B cell (primary cell): ENCODE results near the gene C1orf226. TPM values are rescaled to one million over a fixed set of nuclear protein-coding genes. Genes with fewer than 3 reads are reported as not detected.

Source experiments
- ATAC-seq: fragments of 200-7000 bp; cut with Tn5 transposase; one replicate; pipeline ENCODE4 v1.10.0; 2021; ENCODE audit warnings: low read depth, mild to moderate bottlenecking, moderate number of reproducible peaks, moderate library complexity
- CTCF ChIA-PET: fragments of 350-600 bp; sonication (Branson Sonifier 250); formaldehyde crosslinking; loops from one replicate; lab custom pipeline; 2021; ENCODE audit warnings: antibody characterized with exemption, inconsistent platforms; lab: Charles Lee
- POLR2A ChIA-PET: fragments of 350-600 bp; sonication (Branson Sonifier 250); formaldehyde crosslinking; loops from one replicate; lab custom pipeline; 2021; ENCODE audit warnings: antibody characterized with exemption; lab: Charles Lee
- DNase-seq: peaks from one replicate; pipeline ENCODE4 v3.0.0; 2013
- H2AFZ ChIP-seq: 2 replicates; pipeline ENCODE4 v1.6.1; 2012; ENCODE audit warnings: mild to moderate bottlenecking, low read depth, low read length; ENCODE audit not compliant: insufficient read depth, poor library complexity, severe bottlenecking
- H3K27ac ChIP-seq, 2 donors: 1 replicate in 1 of 2; 2 replicates in 1 of 2; pipeline ENCODE4 v1.5.1; 2012 to 2013; ENCODE audit warnings: low read length in 2 of 2, mild to moderate bottlenecking in 2 of 2, moderate library complexity in 1 of 2
- H3K27me3 ChIP-seq, 4 experiments: fragments of 200-600 bp in 1 of 4; sonication (generic) in 1 of 4; replicated peaks in 1 of 4; 1 replicate in 2 of 4; 2 replicates in 2 of 4; pipeline versions ENCODE4 v1.6.1 to v1.7.0; 2013 to 2016; ENCODE audit warnings: low read length in 3 of 4, mild to moderate bottlenecking in 2 of 4, mixed read lengths in 1 of 4, moderate library complexity in 1 of 4; ENCODE audit not compliant: insufficient read depth in 4 of 4, control insufficient read depth in 3 of 4; ENCODE audit errors: control extremely low read depth in 1 of 4
- H3K36me3 ChIP-seq, 2 experiments: replicated peaks in 1 of 2; 1 replicate in 1 of 2; 2 replicates in 1 of 2; pipeline versions ENCODE4 v1.6.1 to v1.7.1; 2013; ENCODE audit warnings: low read length in 1 of 2; ENCODE audit not compliant: insufficient read depth in 2 of 2, control insufficient read depth in 1 of 2; ENCODE audit errors: control extremely low read depth in 1 of 2, extremely low read depth in 1 of 2
- H3K4me1 ChIP-seq, 2 donors: fragments of 200-600 bp in 1 of 2; sonication (generic) in 1 of 2; 1 replicate in 1 of 2; 2 replicates in 1 of 2; pipeline versions ENCODE4 v1.5.1 to v1.6.1; 2013 to 2017; ENCODE audit warnings: low read length in 2 of 2; ENCODE audit not compliant: control insufficient read depth in 2 of 2, insufficient read depth in 2 of 2
- H3K4me2 ChIP-seq: replicated peaks from 2 replicates; pipeline ENCODE3; 2012; ENCODE audit warnings: mild to moderate bottlenecking, low read depth, low read length; ENCODE audit not compliant: poor library complexity, severe bottlenecking
- H3K4me3 ChIP-seq, 5 experiments: fragments of 200-600 bp in 1 of 5; sonication (generic) in 1 of 5; 1 replicate in 3 of 5; 2 replicates in 2 of 5; pipeline versions ENCODE4 v1.5.1 to v1.7.0; 2011 to 2016; ENCODE audit warnings: low read length in 4 of 5, mild to moderate bottlenecking in 4 of 5, low read depth in 2 of 5, control low read depth in 1 of 5, moderate library complexity in 1 of 5; ENCODE audit not compliant: insufficient read depth in 1 of 5; ENCODE audit errors: control extremely low read depth in 1 of 5, extremely low read depth in 1 of 5
- H3K79me2 ChIP-seq: fragments of 200-600 bp; sonication (generic); one replicate; pipeline ENCODE4 v1.6.0; 2016; ENCODE audit warnings: low read length; ENCODE audit not compliant: control insufficient read depth, insufficient read depth
- H3K9ac ChIP-seq: fragments of 200-600 bp; sonication (generic); 2 replicates; pipeline ENCODE4 v1.6.1; 2017; ENCODE audit warnings: mild to moderate bottlenecking, low read length, moderate library complexity
- H3K9me3 ChIP-seq, 3 donors: one replicate each; pipeline versions ENCODE4 v1.6.1 to v1.7.1; 2013; ENCODE audit warnings: low read length in 2 of 3; ENCODE audit not compliant: control insufficient read depth in 2 of 3, insufficient read depth in 1 of 3; ENCODE audit errors: control extremely low read depth in 1 of 3
- H4K20me1 ChIP-seq: 2 replicates; pipeline ENCODE4 v1.6.0; 2012; ENCODE audit warnings: mild to moderate bottlenecking, low read length; ENCODE audit not compliant: insufficient read depth, control insufficient read depth, poor library complexity, severe bottlenecking
- H3K27ac Mint-ChIP-seq: one replicate; pipeline ENCODE4 v1.8.0; 2021; ENCODE audit warnings: mixed read lengths
- H3K27me3 Mint-ChIP-seq: one replicate; pipeline ENCODE4 v1.8.0; 2021; ENCODE audit warnings: mixed read lengths
- H3K4me1 Mint-ChIP-seq: one replicate; pipeline ENCODE4 v1.8.0; 2021; ENCODE audit warnings: mixed read lengths
- H3K4me3 Mint-ChIP-seq: one replicate; pipeline ENCODE4 v1.8.0; 2021; ENCODE audit warnings: mixed read lengths
- H3K9me3 Mint-ChIP-seq: one replicate; pipeline ENCODE4 v1.8.0; 2022; ENCODE audit warnings: mixed read lengths; ENCODE audit not compliant: insufficient read depth
- EZH2 ChIP-seq: IDR thresholded peaks from 2 replicates; pipeline ENCODE4 v1.6.1; 2012; ENCODE audit warnings: borderline replicate concordance, low read depth, mild to moderate bottlenecking, moderate library complexity, low read length; ENCODE audit not compliant: insufficient read depth, poor library complexity, severe bottlenecking
- WGBS: methylation state at CpG from one replicate; pipeline ENCODE4 v1.1.5; 2013; ENCODE audit warnings: missing lambda C conversion rate; ENCODE audit not compliant: insufficient coverage; 5-methylcytosine and 5-hydroxymethylcytosine counted together
- intact Hi-C: fragments of 100-400 bp; cut with micrococcal nuclease; formaldehyde crosslinking; loops from one replicate; pipeline ENCODE4 v1.10.0; 2022
- polyA plus RNA-seq: library from polyadenylated mRNA; depleted of rRNA; stranded (reverse); fragments of >200 nt; gene quantifications from 2 replicates; pipeline ENCODE4 v1.2.3, GENCODE V29; 2012
- total RNA-seq, 2 donors: library from RNA; stranded (reverse); fragments of 120-200 nt in 1 of 2; gene quantifications; 1 replicate in 1 of 2; 2 replicates in 1 of 2; pipeline versions ENCODE4 v1.2.3 to v1.2.4, GENCODE V29; 2013 to 2022
- TF ChIP-seq, protein P1 (sequence below): fragments of 200-600 bp; IDR thresholded peaks from one replicate; pipeline ENCODE4 v1.8.0; 2022; ENCODE audit warnings: antibody characterized with exemption, mild to moderate bottlenecking

The C1orf226 gene
- total and polyA plus RNA-seq, 2 donors (not counting 1 experiment from before 2014, with no cell fraction given) = 0.01 to 0.10 TPM

DNA sequence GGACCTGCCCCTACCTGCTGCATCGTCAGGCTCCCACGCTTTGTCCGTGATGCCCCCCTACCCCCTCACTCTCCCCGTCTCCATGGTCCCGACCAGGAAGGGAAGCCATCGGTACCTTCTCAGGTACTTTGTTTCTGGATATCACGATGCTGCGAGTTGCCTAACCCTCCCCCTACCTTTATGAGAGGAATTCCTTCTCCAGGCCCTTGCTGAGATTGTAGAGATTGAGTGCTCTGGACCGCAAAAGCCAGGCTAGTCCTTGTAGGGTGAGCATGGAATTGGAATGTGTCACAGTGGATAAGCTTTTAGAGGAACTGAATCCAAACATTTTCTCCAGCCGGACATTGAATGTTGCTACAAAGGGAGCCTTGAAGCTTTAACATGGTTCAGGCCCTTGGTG, 13.8 kb upstream of the C1orf226 start:
- Histone ChIP-seq H3K9ac (no peak overlapping the region), H3K27ac (no peak overlapping the region), H4K20me1 (no peaks in the 10 kb centered on the region), H3K9me3 (no peaks in the 10 kb centered on the region), H3K4me2 (no peak overlapping the region), H3K4me1 (no peaks in the 10 kb centered on the region), H3K36me3 (no peaks in the 10 kb centered on the region), H2AFZ (no peak overlapping the region), H3K79me2 (no peaks in the 10 kb centered on the region), H3K27me3 (no peaks in the 10 kb centered on the region), H3K4me3 (no peak overlapping the region)
- ChIA-PET CTCF (no interaction called here), POLR2A (no interaction called here)
- TF ChIP-seq, protein P1, sequence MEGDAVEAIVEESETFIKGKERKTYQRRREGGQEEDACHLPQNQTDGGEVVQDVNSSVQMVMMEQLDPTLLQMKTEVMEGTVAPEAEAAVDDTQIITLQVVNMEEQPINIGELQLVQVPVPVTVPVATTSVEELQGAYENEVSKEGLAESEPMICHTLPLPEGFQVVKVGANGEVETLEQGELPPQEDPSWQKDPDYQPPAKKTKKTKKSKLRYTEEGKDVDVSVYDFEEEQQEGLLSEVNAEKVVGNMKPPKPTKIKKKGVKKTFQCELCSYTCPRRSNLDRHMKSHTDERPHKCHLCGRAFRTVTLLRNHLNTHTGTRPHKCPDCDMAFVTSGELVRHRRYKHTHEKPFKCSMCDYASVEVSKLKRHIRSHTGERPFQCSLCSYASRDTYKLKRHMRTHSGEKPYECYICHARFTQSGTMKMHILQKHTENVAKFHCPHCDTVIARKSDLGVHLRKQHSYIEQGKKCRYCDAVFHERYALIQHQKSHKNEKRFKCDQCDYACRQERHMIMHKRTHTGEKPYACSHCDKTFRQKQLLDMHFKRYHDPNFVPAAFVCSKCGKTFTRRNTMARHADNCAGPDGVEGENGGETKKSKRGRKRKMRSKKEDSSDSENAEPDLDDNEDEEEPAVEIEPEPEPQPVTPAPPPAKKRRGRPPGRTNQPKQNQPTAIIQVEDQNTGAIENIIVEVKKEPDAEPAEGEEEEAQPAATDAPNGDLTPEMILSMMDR = no peak
- no peak overlapping the region for H3K4me3 Mint-ChIP-seq
- WGBS = 88% methylated on average over 7 of the region's 10 CpGs
- no peak for DNase-seq
- H3K27ac Mint-ChIP-seq = no peak overlapping the region
- peaks cover 20% of the 10 kb centered on the region for H3K27me3 Mint-ChIP-seq
- H3K4me1 Mint-ChIP-seq = no peaks in the 10 kb centered on the region
- no peak for ATAC-seq
- H3K9me3 Mint-ChIP-seq = no peaks in the 10 kb centered on the region
- intact Hi-C loops = no loop called here

DNA sequence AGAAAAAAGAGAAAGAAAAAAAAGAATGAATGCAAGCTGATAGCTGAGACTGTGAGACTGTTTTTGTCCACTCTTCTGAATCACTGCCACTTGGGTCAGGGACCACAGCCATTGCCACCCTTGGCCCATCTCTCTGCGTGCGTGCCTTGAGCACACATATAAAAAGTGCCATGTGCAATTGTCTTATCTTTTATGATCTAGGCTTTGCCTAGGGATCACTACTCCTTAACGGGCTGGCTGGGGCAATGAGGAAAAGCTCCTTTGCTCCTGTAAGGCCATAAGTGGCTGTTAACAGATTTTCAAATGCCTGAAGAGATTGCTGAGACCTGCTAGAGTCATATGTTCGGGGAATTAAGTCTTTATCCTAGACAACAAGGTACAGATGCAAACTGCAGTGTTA, 13.1 kb upstream of the C1orf226 start:
- Mint-ChIP-seq H3K4me3 (no peak overlapping the region), H3K27ac (no peak overlapping the region), H3K4me1 (no peaks in the 10 kb centered on the region), H3K9me3 (no peaks in the 10 kb centered on the region), H3K27me3 (peaks cover 16% of the 10 kb centered on the region)
- Histone ChIP-seq H3K4me3 (no peak overlapping the region), H3K4me2 (no peak overlapping the region), H3K79me2 (no peaks in the 10 kb centered on the region), H2AFZ (no peak overlapping the region), H3K9ac (no peak overlapping the region), H3K27ac (no peak overlapping the region), H3K4me1 (no peaks in the 10 kb centered on the region), H3K36me3 (no peaks in the 10 kb centered on the region), H3K9me3 (no peaks in the 10 kb centered on the region), H4K20me1 (no peaks in the 10 kb centered on the region), H3K27me3 (no peaks in the 10 kb centered on the region)
- no peak for TF ChIP-seq EZH2
- TF ChIP-seq, protein P1 = no peak
- WGBS = 50% methylated on average over 2 of the region's 4 CpGs
- DNase-seq (no peak), ATAC-seq (no peak)
- intact Hi-C loops = no loop called here
- ChIA-PET CTCF (no interaction called here), POLR2A (no interaction called here)
